ENCODE measurements around the gene CYP19A1. TPM values are rescaled to one million over a fixed set of nuclear protein-coding genes. Genes with fewer than 3 reads are reported as not detected.
A peak's percentile ranks its signal among the peaks of the same experiment; 100 is the strongest.

CYP19A1 gene
- total and polyA plus RNA-seq, 3 experiments from 2014 or later: not detected

DNA sequence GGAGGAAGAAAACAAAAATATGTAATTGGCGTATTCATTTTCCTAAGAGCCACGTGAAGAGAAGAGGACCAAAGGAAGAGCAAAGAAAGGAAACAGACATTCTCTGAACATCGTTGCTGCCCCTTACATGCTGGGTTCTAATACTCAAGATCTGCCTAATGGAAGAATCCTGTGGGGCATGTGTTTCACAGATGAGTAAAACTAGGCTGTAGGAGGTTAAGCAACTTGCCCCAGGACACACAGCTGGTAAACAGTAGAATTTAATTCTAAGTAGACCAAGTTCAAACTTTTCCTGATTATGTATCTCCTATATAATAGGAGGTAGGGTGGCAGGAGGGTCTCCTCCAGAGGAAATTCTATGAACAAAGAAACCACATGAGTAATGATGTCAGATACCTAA lies 137.6 kb downstream of the CYP19A1 start:
- Mint-ChIP-seq H3K27ac (no peak overlapping the region), H3K36me3 (no peaks in the 10 kb centered on the region), H3K27me3 (peaks cover 9 to 41% of the 10 kb centered on the region in 2 donors), H3K4me3 (no peak overlapping the region), H3K4me1 (no peaks in the 10 kb centered on the region), H3K9me3 (no peaks in the 10 kb centered on the region)
- Histone ChIP-seq H3K4me3 (ENCODE audit: low read length) (no peak overlapping the region), H3K27ac (ENCODE audit: low read depth, low read length) (no peak overlapping the region), H3K36me3 (ENCODE audit: insufficient read depth, low read length) (no peaks in the 10 kb centered on the region), H3K9me3 (ENCODE audit: low read length) (no peaks in the 10 kb centered on the region), H3K27me3 (ENCODE audit: insufficient read depth, low read length, poor library complexity, severe bottlenecking) (no peaks in the 10 kb centered on the region), H3K4me1 (ENCODE audit: insufficient read depth, low read length) (no peaks in the 10 kb centered on the region)
- DNase-seq: no peak
- POLR2A ChIA-PET: no interaction called here
- CTCF ChIA-PET: no interaction called here

- ChIA-PET CTCF (interaction anchor here (1.2 kb wide), 1 partner anchor 36 kb away, joined by 3 read pairs; no protein-coding TSS in a partner anchor), POLR2A (no interaction called here)
- H3K27ac ChIP-seq (ENCODE audit: low read depth, low read length): no peak overlapping the region
- no peaks in the 10 kb centered on the region for H3K27me3 ChIP-seq (ENCODE audit: insufficient read depth, low read length, poor library complexity, severe bottlenecking)
- H3K4me1 Mint-ChIP-seq: no peaks in the 10 kb centered on the region
- no peak overlapping the region for H3K4me3 ChIP-seq (ENCODE audit: low read length)
- H3K9me3 Mint-ChIP-seq: no peaks in the 10 kb centered on the region
- H3K27me3 Mint-ChIP-seq: peaks cover 9 to 53% of the 10 kb centered on the region in 2 donors
- H3K36me3 Mint-ChIP-seq: no peaks in the 10 kb centered on the region
- no peaks in the 10 kb centered on the region for H3K9me3 ChIP-seq (ENCODE audit: low read length)
- DNase-seq: no peak
- H3K4me3 Mint-ChIP-seq: no peak overlapping the region
- H3K36me3 ChIP-seq (ENCODE audit: insufficient read depth, low read length): no peaks in the 10 kb centered on the region
- H3K27ac Mint-ChIP-seq: no peak overlapping the region
- no peaks in the 10 kb centered on the region for H3K4me1 ChIP-seq (ENCODE audit: insufficient read depth, low read length)
Observed at GRCh38 chr15:51199541-51199940, 138.9 kb downstream of the CYP19A1 start.

DNA sequence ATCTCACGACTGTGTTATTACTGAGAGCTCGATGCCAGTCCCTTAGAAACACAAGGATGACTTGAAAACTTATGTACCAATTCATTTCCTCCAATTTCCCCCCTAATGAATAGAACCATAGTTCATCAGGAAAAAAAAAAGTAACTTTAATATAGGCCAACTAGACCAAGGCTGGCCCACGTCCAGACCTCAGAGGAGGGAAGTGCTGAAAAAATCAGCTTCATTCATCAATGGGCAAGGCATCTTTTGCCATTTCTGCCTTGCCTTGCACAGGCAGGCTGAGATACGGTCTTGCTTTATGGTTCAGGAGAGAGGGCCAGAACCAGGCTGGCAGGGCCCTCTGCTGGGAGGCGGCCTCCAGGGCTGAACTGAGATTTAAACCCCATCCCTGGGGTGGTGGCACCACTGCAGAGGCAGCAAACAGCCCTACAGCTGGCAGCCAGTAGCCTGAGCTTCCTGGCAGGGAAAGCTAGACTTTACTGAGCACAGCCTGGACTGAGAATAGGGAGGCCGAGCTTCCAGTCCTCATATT lies 139.6 kb downstream of the CYP19A1 start:
- H3K36me3 Mint-ChIP-seq: no peaks in the 10 kb centered on the region
- H3K27ac Mint-ChIP-seq: no peak overlapping the region
- ChIA-PET CTCF (interaction anchor here (1.2 kb wide), 1 partner anchor 36 kb away, joined by 3 read pairs; no protein-coding TSS in a partner anchor), POLR2A (no interaction called here)
- no peaks in the 10 kb centered on the region for H3K9me3 Mint-ChIP-seq
- Histone ChIP-seq H3K9me3 (ENCODE audit: low read length) (no peaks in the 10 kb centered on the region), H3K27ac (ENCODE audit: low read depth, low read length) (no peak overlapping the region), H3K4me1 (ENCODE audit: insufficient read depth, low read length) (no peaks in the 10 kb centered on the region), H3K4me3 (ENCODE audit: low read length) (no peak overlapping the region), H3K36me3 (ENCODE audit: insufficient read depth, low read length) (no peaks in the 10 kb centered on the region), H3K27me3 (ENCODE audit: insufficient read depth, low read length, poor library complexity, severe bottlenecking) (no peaks in the 10 kb centered on the region)
- no peak for DNase-seq
- peaks cover 11 to 59% of the 10 kb centered on the region in 2 donors for H3K27me3 Mint-ChIP-seq
- H3K4me3 Mint-ChIP-seq: no peak overlapping the region
- H3K4me1 Mint-ChIP-seq: no peaks in the 10 kb centered on the region

DNA sequence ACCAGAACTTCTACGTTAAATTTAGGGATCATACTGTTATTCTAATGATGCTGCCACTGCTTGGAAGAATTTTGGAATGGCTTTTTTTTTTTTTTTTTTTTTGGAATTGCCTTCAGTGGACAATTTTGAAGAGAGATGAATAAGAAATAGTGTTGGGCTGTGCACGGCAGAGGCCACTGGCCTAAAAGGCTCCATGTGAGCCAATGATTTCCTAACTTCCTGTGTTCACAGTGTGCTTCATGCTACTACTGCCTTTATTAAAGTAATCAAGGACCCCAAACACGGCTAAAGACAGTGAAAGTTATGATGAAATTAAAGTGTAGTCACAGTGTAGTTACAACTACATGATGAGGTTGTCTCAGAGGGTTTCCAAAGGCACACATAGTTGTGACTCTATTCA lies 142.9 kb downstream of the CYP19A1 start:
- Histone ChIP-seq H3K4me1 (ENCODE audit: insufficient read depth, low read length) (no peaks in the 10 kb centered on the region), H3K9me3 (ENCODE audit: low read length) (no peaks in the 10 kb centered on the region), H3K4me3 (ENCODE audit: low read length) (no peak overlapping the region), H3K36me3 (ENCODE audit: insufficient read depth, low read length) (no peaks in the 10 kb centered on the region), H3K27ac (ENCODE audit: low read depth, low read length) (no peak overlapping the region), H3K27me3 (ENCODE audit: insufficient read depth, low read length, poor library complexity, severe bottlenecking) (no peaks in the 10 kb centered on the region)
- ChIA-PET POLR2A (no interaction called here), CTCF (no interaction called here)
- Mint-ChIP-seq H3K4me1 (peaks cover 3 to 4% (median 4%) of the 10 kb centered on the region in 3 donors), H3K36me3 (no peaks in the 10 kb centered on the region), H3K27me3 (peaks cover 10 to 66% of the 10 kb centered on the region in 2 donors), H3K27ac (no peak overlapping the region), H3K4me3 (no peak overlapping the region), H3K9me3 (no peaks in the 10 kb centered on the region)
- DNase-seq: no peak

- Mint-ChIP-seq H3K27me3 (peaks cover 10 to 57% of the 10 kb centered on the region in 2 donors), H3K4me1 (peaks cover 3 to 4% (median 4%) of the 10 kb centered on the region in 3 donors), H3K27ac (no peak overlapping the region), H3K4me3 (no peak overlapping the region), H3K9me3 (no peaks in the 10 kb centered on the region), H3K36me3 (no peaks in the 10 kb centered on the region)
- CTCF ChIA-PET: interaction anchor here (1.9 to 2.6 kb wide), 2 partner anchors 11 to 31 kb away, joined by 11 to 13 read pairs; no protein-coding TSS in a partner anchor
- Histone ChIP-seq H3K4me3 (ENCODE audit: low read length) (no peak overlapping the region), H3K27me3 (ENCODE audit: insufficient read depth, low read length, poor library complexity, severe bottlenecking) (no peaks in the 10 kb centered on the region), H3K4me1 (ENCODE audit: insufficient read depth, low read length) (no peaks in the 10 kb centered on the region), H3K27ac (ENCODE audit: low read depth, low read length) (no peak overlapping the region), H3K36me3 (ENCODE audit: insufficient read depth, low read length) (no peaks in the 10 kb centered on the region), H3K9me3 (ENCODE audit: low read length) (no peaks in the 10 kb centered on the region)
- DNase-seq: no peak
- POLR2A ChIA-PET: no interaction called here
Observed at GRCh38 chr15:51193979-51194378, 144.4 kb downstream of the CYP19A1 start.

DNA sequence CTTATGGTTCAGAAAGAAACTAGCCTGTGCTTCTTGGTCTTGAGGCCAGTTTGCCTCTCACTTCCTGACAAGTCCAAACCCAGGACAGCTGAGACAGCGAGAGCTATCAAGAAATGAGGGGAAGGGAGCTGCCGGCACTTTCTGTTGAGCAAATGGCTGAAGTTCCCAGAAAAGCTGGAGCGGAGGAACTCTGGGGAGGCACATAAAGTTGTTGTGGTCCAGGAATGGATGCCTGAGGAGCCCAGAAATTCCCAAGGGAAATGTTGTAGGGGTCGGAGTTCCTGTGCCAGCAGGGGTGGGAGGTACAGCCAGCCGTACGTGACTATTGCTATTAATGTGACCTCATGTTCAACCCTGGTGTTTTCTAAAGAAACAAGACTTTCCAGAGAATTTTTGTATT lies 144.9 kb downstream of the CYP19A1 start:
- Histone ChIP-seq H3K4me3 (ENCODE audit: low read length) (no peak overlapping the region), H3K9me3 (ENCODE audit: low read length) (no peaks in the 10 kb centered on the region), H3K36me3 (ENCODE audit: insufficient read depth, low read length) (no peaks in the 10 kb centered on the region), H3K27ac (ENCODE audit: low read depth, low read length) (no peak overlapping the region), H3K27me3 (ENCODE audit: insufficient read depth, low read length, poor library complexity, severe bottlenecking) (no peaks in the 10 kb centered on the region), H3K4me1 (ENCODE audit: insufficient read depth, low read length) (no peaks in the 10 kb centered on the region)
- no peak overlapping the region for H3K4me3 Mint-ChIP-seq
- no peaks in the 10 kb centered on the region for H3K9me3 Mint-ChIP-seq
- DNase-seq: no peak
- no peak overlapping the region for H3K27ac Mint-ChIP-seq
- peaks cover 3 to 4% (median 4%) of the 10 kb centered on the region in 3 donors for H3K4me1 Mint-ChIP-seq
- POLR2A ChIA-PET: no interaction called here
- peaks cover 12 to 58% of the 10 kb centered on the region in 2 donors for H3K27me3 Mint-ChIP-seq
- no peaks in the 10 kb centered on the region for H3K36me3 Mint-ChIP-seq
- CTCF ChIA-PET: interaction anchor here (1.8 to 2.6 kb wide), 3 partner anchors 9 to 30 kb away, joined by 10 to 13 read pairs (median 11); no protein-coding TSS in a partner anchor

DNA sequence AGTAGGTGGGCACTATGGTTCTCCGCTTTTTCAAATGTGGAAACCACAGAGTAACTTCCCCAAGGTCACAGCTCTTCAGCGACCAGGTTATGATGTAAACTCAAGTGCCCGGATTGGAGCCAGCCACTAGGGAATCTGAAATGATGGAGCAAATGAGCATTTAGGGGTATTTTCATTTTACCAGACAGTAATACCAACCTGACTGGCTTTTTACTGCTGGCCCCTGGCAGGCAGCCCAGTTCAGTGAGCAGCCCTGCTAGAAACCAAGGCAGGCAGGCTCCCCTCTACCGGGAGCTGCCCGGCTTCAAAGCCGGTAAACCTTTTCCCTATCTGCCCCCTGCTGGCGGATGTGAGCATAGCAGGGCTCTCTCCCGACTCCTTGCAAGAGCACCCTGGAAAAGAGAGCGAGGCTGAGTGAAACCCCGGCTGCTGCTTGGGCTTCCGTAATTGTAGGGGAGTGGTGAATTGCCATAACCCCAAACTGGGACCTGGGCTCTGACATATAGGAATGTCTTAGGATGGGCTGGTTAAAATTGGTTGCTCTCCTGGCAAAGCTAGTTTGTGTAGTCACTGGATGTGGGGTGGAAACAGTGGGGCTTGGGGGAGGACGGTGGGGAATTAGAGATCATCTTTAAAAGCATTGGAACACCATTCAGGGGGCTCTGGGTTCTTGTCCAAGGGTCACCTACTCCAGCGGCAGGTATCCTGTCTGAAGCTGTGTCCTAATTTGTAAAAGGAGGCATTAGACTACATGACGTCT lies 145.7 kb downstream of the CYP19A1 start:
- Mint-ChIP-seq H3K36me3 (no peaks in the 10 kb centered on the region), H3K27me3 (peaks cover 12 to 57% of the 10 kb centered on the region in 2 donors), H3K9me3 (no peaks in the 10 kb centered on the region), H3K4me3 (peak overlapping the region in 1 of 7 donors; percentile 28), H3K4me1 (peaks cover 3 to 4% (median 4%) of the 10 kb centered on the region in 3 donors), H3K27ac (no peak overlapping the region)
- CTCF ChIA-PET: interaction anchor here (1.8 to 2.6 kb wide), 3 partner anchors 9 to 29 kb away, joined by 10 to 13 read pairs (median 11); no protein-coding TSS in a partner anchor
- Histone ChIP-seq H3K27me3 (ENCODE audit: insufficient read depth, low read length, poor library complexity, severe bottlenecking) (no peaks in the 10 kb centered on the region), H3K4me3 (ENCODE audit: low read length) (no peak overlapping the region), H3K27ac (ENCODE audit: low read depth, low read length) (no peak overlapping the region), H3K9me3 (ENCODE audit: low read length) (no peaks in the 10 kb centered on the region), H3K36me3 (ENCODE audit: insufficient read depth, low read length) (no peaks in the 10 kb centered on the region), H3K4me1 (ENCODE audit: insufficient read depth, low read length) (no peaks in the 10 kb centered on the region)
- peak; percentile 13 to 69 (median 44) for DNase-seq
- POLR2A ChIA-PET: no interaction called here

GRCh38 chr15:51191766-51192165 lies 146.6 kb downstream of the CYP19A1 start:
- Histone ChIP-seq H3K36me3 (ENCODE audit: insufficient read depth, low read length) (no peaks in the 10 kb centered on the region), H3K4me3 (ENCODE audit: low read length) (no peak overlapping the region), H3K27me3 (ENCODE audit: insufficient read depth, low read length, poor library complexity, severe bottlenecking) (no peaks in the 10 kb centered on the region), H3K4me1 (ENCODE audit: insufficient read depth, low read length) (no peaks in the 10 kb centered on the region), H3K9me3 (ENCODE audit: low read length) (no peaks in the 10 kb centered on the region), H3K27ac (ENCODE audit: low read depth, low read length) (no peak overlapping the region)
- H3K9me3 Mint-ChIP-seq: no peaks in the 10 kb centered on the region
- peaks cover 3 to 4% (median 4%) of the 10 kb centered on the region in 3 donors for H3K4me1 Mint-ChIP-seq
- ChIA-PET POLR2A (no interaction called here), CTCF (interaction anchor here (1.8 to 2.6 kb wide), 2 partner anchors 8 to 13 kb away, joined by 10 to 13 read pairs; no protein-coding TSS in a partner anchor)
- H3K36me3 Mint-ChIP-seq: no peaks in the 10 kb centered on the region
- H3K4me3 Mint-ChIP-seq: no peak overlapping the region
- DNase-seq: no peak
- H3K27me3 Mint-ChIP-seq: peaks cover 9 to 55% of the 10 kb centered on the region in 2 donors
- no peak overlapping the region for H3K27ac Mint-ChIP-seq

Measured in CD8-positive, alpha-beta memory T cell (primary cell).